Common myeloid progenitor, CD34-positive (primary cell): ENCODE results near the gene TEKT3.

Source experiments
- CTCF ChIA-PET: fragments of 350-600 bp; sonication (Branson Sonifier 250); formaldehyde crosslinking; loops from one replicate; lab custom pipeline; 2021; ENCODE audit warnings: antibody characterized with exemption; lab: Charles Lee
- POLR2A ChIA-PET: fragments of 350-600 bp; sonication (Branson Sonifier 250); formaldehyde crosslinking; loops from one replicate; lab custom pipeline; 2021; ENCODE audit warnings: antibody characterized with exemption; lab: Charles Lee
- DNase-seq, 3 donors: peaks; one replicate each; pipeline versions ENCODE4 v3.0.0 to v3.0.0-alpha.2; 2013
- H3K27ac ChIP-seq, 2 experiments: 1 replicate in 1 of 2; 2 replicates in 1 of 2; pipeline ENCODE4 v1.7.0; 2013; ENCODE audit warnings: inconsistent platforms in 2 of 2, low read length in 2 of 2, mild to moderate bottlenecking in 2 of 2, low read depth in 1 of 2, moderate library complexity in 1 of 2; ENCODE audit not compliant: severe bottlenecking in 2 of 2, insufficient read depth in 1 of 2, poor library complexity in 1 of 2
- H3K27me3 ChIP-seq, 5 experiments: replicated peaks in 2 of 5; 1 replicate in 3 of 5; 2 replicates in 2 of 5; pipeline versions ENCODE4 v1.6.1 to v1.7.0; 2013; ENCODE audit warnings: low read length in 4 of 5, mild to moderate bottlenecking in 2 of 5, moderate library complexity in 2 of 5, inconsistent platforms in 1 of 5; ENCODE audit not compliant: insufficient read depth in 5 of 5, control insufficient read depth in 4 of 5
- H3K36me3 ChIP-seq, 4 experiments: 1 replicate in 2 of 4; 2 replicates in 2 of 4; pipeline versions ENCODE4 v1.6.1 to v1.7.0; 2013; ENCODE audit warnings: low read length in 3 of 4, control low read depth in 1 of 4, mild to moderate bottlenecking in 1 of 4; ENCODE audit not compliant: control insufficient read depth in 4 of 4, insufficient read depth in 4 of 4
- H3K4me1 ChIP-seq, 4 experiments: 1 replicate in 3 of 4; 2 replicates in 1 of 4; pipeline versions ENCODE4 v1.6.1 to v1.7.1; 2013; ENCODE audit warnings: low read length in 3 of 4, mild to moderate bottlenecking in 3 of 4, control low read depth in 1 of 4, inconsistent platforms in 1 of 4, moderate library complexity in 1 of 4; ENCODE audit not compliant: control insufficient read depth in 4 of 4, insufficient read depth in 4 of 4; ENCODE audit errors: control extremely low read depth in 1 of 4
- H3K4me3 ChIP-seq, 7 experiments: 1 replicate in 4 of 7; 2 replicates in 3 of 7; pipeline versions ENCODE4 v1.5.1 to v1.7.0; 2013; ENCODE audit warnings: mild to moderate bottlenecking in 7 of 7, low read length in 6 of 7, moderate library complexity in 6 of 7, inconsistent platforms in 2 of 7, low read depth in 2 of 7, control low read depth in 1 of 7; ENCODE audit not compliant: insufficient read depth in 4 of 7, control insufficient read depth in 1 of 7; ENCODE audit errors: extremely low read depth in 1 of 7
- H3K9me3 ChIP-seq, 5 experiments: 1 replicate in 4 of 5; 2 replicates in 1 of 5; pipeline versions ENCODE4 v1.6.1 to v1.7.1; 2013; ENCODE audit warnings: low read length in 4 of 5, mild to moderate bottlenecking in 2 of 5, inconsistent platforms in 1 of 5, low read depth in 1 of 5, moderate library complexity in 1 of 5; ENCODE audit not compliant: control insufficient read depth in 4 of 5, insufficient read depth in 2 of 5; ENCODE audit errors: control extremely low read depth in 1 of 5
- WGBS: methylation state at CpG from one replicate; pipeline ENCODE4 v1.1.5; 2013; ENCODE audit not compliant: insufficient coverage; 5-methylcytosine and 5-hydroxymethylcytosine counted together

TEKT3 gene

DNA sequence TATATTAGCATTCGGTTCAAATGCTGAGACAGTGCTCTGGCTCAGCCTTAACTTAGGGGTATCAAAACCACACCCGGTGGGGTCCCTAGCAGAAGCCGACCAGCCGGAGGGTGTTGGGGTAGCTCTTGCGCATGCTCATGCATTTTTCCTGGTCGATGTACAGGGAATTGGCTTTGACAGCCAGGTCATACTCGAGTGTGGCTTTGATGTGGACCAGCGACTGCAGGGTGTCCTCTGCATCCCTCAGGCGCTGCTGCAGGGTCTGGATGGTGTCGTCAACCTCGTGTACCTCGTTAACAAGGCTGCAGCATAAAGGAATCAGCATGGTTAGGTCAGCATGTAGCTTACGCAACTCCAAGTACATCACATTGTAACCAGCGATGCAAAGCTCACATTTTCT is 37.5 kb downstream of the TEKT3 start:
- 95% methylated on average over 12 of the region's 14 CpGs for WGBS
- DNase-seq: no peak
- ChIA-PET POLR2A (no interaction called here), CTCF (no interaction called here)
- peaks cover 0 to 12% (median 3%) of the 10 kb centered on the region in 5 experiments for H3K27me3 ChIP-seq
- no peaks in the 10 kb centered on the region for H3K4me1 ChIP-seq
- no peaks in the 10 kb centered on the region for H3K9me3 ChIP-seq
- no peaks in the 10 kb centered on the region for H3K36me3 ChIP-seq
- no peak overlapping the region for H3K27ac ChIP-seq
- no peak overlapping the region for H3K4me3 ChIP-seq

DNA sequence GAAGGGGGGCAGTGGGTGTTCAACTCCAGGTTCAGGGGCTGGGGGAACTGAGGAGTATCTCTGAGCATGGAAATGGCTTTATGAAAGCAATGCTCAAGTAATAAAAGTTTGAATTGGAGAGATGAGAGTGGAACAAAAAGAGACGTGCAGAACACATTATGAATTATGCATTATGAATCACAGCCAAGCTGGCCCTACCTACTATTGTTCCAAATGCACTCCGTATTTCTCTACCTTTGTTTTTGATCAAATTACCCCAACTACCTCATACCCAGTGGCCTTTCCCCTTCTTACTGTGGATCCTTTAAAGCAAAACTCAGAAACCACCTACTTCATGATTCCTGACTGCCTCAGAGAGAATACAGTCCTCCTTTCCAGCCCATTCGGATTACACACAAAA is 38.1 kb downstream of the TEKT3 start:
- H3K27ac ChIP-seq: no peak overlapping the region
- ChIA-PET CTCF (no interaction called here), POLR2A (no interaction called here)
- H3K4me3 ChIP-seq: no peak overlapping the region
- 33% methylated on average over 3 of the region's 3 CpGs for WGBS
- no peaks in the 10 kb centered on the region for H3K4me1 ChIP-seq
- H3K9me3 ChIP-seq: peaks cover 0 to 1% (median 0%) of the 10 kb centered on the region in 5 experiments
- DNase-seq: no peak
- H3K27me3 ChIP-seq: peaks cover 0 to 9% (median 3%) of the 10 kb centered on the region in 5 experiments
- H3K36me3 ChIP-seq: no peaks in the 10 kb centered on the region

DNA sequence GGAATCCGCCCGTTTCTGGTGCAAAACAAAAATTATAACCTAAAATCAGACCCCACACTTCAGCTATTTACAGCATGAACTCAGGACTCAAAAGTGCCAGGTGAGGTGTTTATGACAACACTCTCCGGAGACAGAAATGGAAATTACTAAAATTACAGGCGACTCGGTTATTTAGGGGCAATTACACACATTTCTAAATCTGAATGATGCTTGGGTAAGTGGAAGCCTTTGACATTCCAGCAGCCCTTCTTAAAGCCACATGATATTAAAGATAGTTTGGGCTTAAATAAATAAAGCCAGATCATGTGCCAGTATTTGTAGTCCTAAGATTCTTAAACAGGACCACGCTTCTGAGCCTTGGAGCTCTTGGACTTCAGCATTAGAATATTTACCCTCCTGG is 39.6 kb downstream of the TEKT3 start:
- whole genome bisulfite sequencing: 100% methylated on average over 3 of the region's 6 CpGs
- ChIA-PET CTCF (interaction anchor here (0.9 to 1.3 kb wide), 2 partner anchors 35 to 201 kb away, joined by 3 read pairs; no protein-coding TSS in a partner anchor), POLR2A (no interaction called here)
- peaks cover 0 to 1% (median 0%) of the 10 kb centered on the region in 5 experiments for H3K9me3 ChIP-seq
- H3K4me1 ChIP-seq: no peaks in the 10 kb centered on the region
- H3K36me3 ChIP-seq: no peaks in the 10 kb centered on the region
- no peak overlapping the region for H3K4me3 ChIP-seq
- H3K27me3 ChIP-seq: peaks cover 0 to 9% (median 3%) of the 10 kb centered on the region in 5 experiments
- DNase-seq: no peak
- no peak overlapping the region for H3K27ac ChIP-seq

DNA sequence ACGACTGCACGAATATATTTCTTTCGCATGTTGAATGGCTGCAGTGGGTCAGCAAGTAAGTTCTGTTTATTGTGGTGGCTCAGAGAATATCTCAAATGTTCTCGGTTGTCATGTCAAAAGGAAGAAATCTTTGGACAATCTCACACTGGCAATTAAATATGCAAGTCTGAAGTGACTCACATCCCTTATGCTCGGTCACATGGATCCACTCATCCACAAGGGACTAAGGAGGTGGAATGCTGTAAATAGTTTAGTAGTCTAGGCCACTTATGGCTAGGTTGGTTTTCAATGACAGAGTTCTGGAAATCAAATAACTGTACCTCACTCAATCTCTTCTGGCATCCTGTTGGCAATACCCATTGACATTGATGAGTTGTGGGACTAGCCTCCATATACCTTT is 43.2 kb downstream of the TEKT3 start:
- H3K27ac ChIP-seq: no peak overlapping the region
- ChIA-PET CTCF (interaction anchor here (1.3 kb wide), 1 partner anchor 37 kb away, joined by 3 read pairs; no protein-coding TSS in a partner anchor), POLR2A (no interaction called here)
- H3K9me3 ChIP-seq: peaks cover 0 to 1% (median 0%) of the 10 kb centered on the region in 5 experiments
- H3K4me3 ChIP-seq: no peak overlapping the region
- peaks cover 0 to 6% (median 3%) of the 10 kb centered on the region in 5 experiments for H3K27me3 ChIP-seq
- 95% methylated on average over 3 of the region's 5 CpGs for WGBS
- no peaks in the 10 kb centered on the region for H3K4me1 ChIP-seq
- no peak for DNase-seq
- no peaks in the 10 kb centered on the region for H3K36me3 ChIP-seq

DNA sequence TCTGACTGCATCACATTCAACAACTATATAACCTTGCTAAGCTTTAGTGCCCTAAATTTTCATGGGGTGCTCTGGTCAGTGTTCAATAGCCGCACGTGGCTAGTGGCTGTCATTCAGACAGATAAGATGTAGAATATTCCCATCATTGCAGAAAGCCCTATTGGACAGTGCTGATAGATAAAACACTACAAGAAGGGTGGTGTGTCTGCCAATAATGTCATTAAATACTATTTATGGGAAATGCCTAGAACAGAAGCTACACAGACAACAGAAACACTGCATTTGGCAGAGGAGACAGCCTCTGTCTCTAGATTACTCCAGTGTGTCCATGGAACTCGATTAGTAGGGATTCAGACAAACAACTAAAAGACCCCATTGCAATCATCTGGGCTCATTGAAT is 47.8 kb downstream of the TEKT3 start:
- no peak for DNase-seq
- no peaks in the 10 kb centered on the region for H3K36me3 ChIP-seq
- peaks cover 0 to 2% (median 0%) of the 10 kb centered on the region in 5 experiments for H3K27me3 ChIP-seq
- no peak overlapping the region for H3K4me3 ChIP-seq
- ChIA-PET CTCF (no interaction called here), POLR2A (no interaction called here)
- WGBS: 100% methylated on average over 1 of the region's 3 CpGs
- H3K27ac ChIP-seq: no peak overlapping the region
- H3K9me3 ChIP-seq: no peaks in the 10 kb centered on the region
- no peaks in the 10 kb centered on the region for H3K4me1 ChIP-seq

DNA sequence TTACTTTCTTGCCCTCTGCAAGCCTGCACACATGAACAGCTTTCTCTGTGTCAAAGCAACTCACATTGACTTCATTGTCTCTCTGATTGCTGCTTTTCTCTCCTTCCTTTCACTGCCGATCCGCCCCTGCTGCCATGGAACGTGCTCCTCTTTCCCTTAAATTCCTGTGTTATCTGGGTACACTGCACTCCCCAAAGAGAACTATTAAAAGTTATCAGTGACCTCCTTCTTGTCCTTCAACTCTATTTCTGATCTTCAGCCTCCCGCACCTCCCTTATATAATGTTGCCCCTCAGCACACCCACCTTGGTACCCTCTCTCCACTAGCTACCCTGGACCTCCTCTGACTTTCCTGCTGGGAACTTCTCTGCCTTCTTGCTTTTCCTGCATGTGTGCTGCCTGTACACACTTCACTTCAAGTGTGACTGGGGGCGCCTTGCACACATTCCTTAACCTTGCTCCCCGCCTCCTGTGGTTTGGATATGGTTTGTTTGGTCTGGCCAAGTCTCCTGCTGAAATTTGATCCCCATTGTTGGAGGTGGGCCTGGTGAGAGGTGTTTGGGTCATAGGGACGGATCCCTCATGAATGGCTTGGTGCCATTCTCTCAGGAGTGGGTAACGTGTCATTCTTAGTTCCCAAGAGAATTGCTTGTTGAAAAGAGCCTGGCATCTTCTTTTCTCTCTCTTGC is 49.6 kb downstream of the TEKT3 start:
- Histone ChIP-seq H3K36me3 (no peaks in the 10 kb centered on the region), H3K27ac (no peak overlapping the region), H3K9me3 (no peaks in the 10 kb centered on the region), H3K4me1 (no peaks in the 10 kb centered on the region), H3K4me3 (no peak overlapping the region), H3K27me3 (peaks cover 0 to 2% (median 0%) of the 10 kb centered on the region in 5 experiments)
- ChIA-PET POLR2A (no interaction called here), CTCF (no interaction called here)
- DNase-seq: no peak
- 89% methylated on average over 5 of the region's 8 CpGs for WGBS

DNA sequence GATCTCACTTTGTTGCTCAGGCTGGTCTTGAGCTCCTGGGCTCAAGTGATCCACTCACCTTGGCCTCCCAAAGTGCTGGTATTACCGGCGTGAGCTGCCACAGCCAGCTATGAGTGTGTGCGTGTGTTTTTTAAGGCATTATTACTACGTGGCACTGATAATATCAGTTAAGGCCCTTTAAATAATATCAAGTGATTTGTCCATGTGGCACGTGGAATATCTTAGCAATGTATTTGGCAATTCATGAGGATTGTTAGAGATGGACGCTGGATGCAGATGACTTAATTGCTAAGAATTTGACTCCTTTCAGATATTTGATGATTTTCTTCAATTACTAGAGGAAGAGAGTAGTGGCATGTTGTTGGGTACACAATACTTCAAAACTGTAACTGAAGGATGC is 50.8 kb downstream of the TEKT3 start:
- Histone ChIP-seq H3K4me1 (no peaks in the 10 kb centered on the region), H3K27ac (no peak overlapping the region), H3K4me3 (no peak overlapping the region), H3K27me3 (peaks cover 0 to 2% (median 0%) of the 10 kb centered on the region in 5 experiments), H3K9me3 (peaks cover 0 to 1% (median 0%) of the 10 kb centered on the region in 5 experiments), H3K36me3 (no peaks in the 10 kb centered on the region)
- ChIA-PET CTCF (no interaction called here), POLR2A (no interaction called here)
- WGBS: 94% methylated on average over 6 of the region's 6 CpGs
- no peak for DNase-seq
